SK-N-SH treated with all-trans-retinoic acid at 6 μM for 48 hours (cell line): ENCODE results near the gene TMEM62.

Experiments
- BACH2 ChIP-seq: fragments of 250-450 bp; sonication (Bioruptor Pico); IDR thresholded peaks from 2 replicates; pipeline ENCODE4 v1.9.0; 2021; ENCODE audit warnings: mild to moderate bottlenecking, borderline replicate concordance
- OSR1 ChIP-seq: fragments of 250-450 bp; sonication (Bioruptor Pico); IDR thresholded peaks from 2 replicates; pipeline ENCODE4 v1.8.0; 2022; ENCODE audit warnings: moderate library complexity, mild to moderate bottlenecking, inconsistent platforms
- PATZ1 ChIP-seq: fragments of 250-450 bp; sonication (Bioruptor Pico); IDR thresholded peaks from 2 replicates; pipeline ENCODE4 v1.8.0; 2020; ENCODE audit warnings: mild to moderate bottlenecking, moderate library complexity, borderline replicate concordance
- POU6F1 ChIP-seq: fragments of 250-450 bp; sonication (Bioruptor Pico); IDR thresholded peaks from 2 replicates; pipeline ENCODE4 v1.8.0; 2021; ENCODE audit warnings: low read depth, mild to moderate bottlenecking, moderate library complexity, borderline replicate concordance
- TCF4 ChIP-seq: fragments of 250-450 bp; sonication (Bioruptor Pico); IDR thresholded peaks from 2 replicates; pipeline ENCODE4 v1.8.0; 2021; ENCODE audit warnings: mild to moderate bottlenecking, moderate library complexity, borderline replicate concordance
- TOX ChIP-seq: fragments of 250-450 bp; sonication (Bioruptor Pico); IDR thresholded peaks from 2 replicates; pipeline ENCODE4 v1.8.0; 2021; ENCODE audit warnings: mild to moderate bottlenecking, moderate library complexity, borderline replicate concordance
- ZFP30 ChIP-seq: fragments of 450-650 bp; formaldehyde crosslinking; IDR thresholded peaks from 2 replicates; pipeline ENCODE4 v1.5.0; 2022; ENCODE audit warnings: mild to moderate bottlenecking, moderate library complexity

- TF ChIP-seq PATZ1 (no peak), TOX (CRISPR knock-in tag) (no peak), POU6F1 (CRISPR knock-in tag) (no peak), OSR1 (CRISPR knock-in tag) (no peak), BACH2 (CRISPR knock-in tag) (no peak), TCF4 (CRISPR knock-in tag) (no peak), ZFP30 (CRISPR knock-in tag) (no peak)
Measured at GRCh38 chr15:43100971-43101370, 32.4 kb upstream of the TMEM62 start.
